ENCODE data around the gene DOK4.
"Not testable (repeated sequence)": the region's sequence is repeated elsewhere in the genome, so short reads cannot be mapped to it uniquely, and the experiment has no call there.

DOK4 gene

DNA sequence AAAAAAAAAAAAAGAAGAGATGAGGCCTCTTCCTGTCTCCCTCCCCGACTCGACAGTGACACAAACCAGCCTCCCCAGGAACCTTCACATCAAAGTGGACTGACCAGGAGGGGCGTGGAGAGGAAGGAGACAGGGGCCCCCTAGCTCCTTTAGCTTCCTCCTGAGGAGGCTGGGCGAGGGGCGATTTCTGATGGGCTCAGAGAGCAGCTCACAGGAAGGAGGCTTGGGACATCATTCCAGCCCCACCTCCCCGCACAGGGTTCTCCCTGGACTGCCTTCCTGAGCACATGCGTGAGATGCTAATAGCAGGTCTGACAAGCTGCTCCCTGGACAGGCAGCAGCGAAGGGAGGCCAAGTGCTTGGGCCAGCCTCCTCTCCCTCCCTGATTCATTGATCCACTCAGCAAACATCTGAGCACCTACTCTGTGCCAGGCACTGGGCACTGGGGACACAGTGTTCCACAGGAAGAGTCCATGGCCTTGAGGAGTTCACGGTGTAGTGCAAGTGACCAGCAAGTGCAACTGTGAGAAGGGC lies 14.4 kb upstream of the DOK4 start:
- DNase-seq = no peak

DNA sequence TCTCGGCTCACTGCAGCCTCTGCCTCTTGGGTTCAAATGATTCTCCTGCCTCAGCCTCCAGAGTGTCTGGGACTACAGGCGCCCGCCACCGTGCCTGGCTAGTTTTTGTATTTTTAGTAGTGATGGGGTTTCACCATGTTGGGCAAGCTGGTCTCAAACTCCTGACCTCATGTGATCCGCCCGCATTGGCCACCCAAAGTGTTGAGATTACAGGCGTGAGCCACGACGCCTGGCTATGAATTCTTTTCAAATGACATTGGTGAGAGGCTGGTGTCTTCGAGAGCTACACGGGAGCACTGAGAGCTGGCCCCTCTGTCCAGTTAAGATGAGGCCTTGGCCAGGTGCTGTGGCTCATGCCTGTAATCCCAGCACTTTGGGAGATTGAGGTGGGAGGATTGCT lies 13.6 kb upstream of the DOK4 start:
- DNase-seq = not testable (repeated sequence)

DNA sequence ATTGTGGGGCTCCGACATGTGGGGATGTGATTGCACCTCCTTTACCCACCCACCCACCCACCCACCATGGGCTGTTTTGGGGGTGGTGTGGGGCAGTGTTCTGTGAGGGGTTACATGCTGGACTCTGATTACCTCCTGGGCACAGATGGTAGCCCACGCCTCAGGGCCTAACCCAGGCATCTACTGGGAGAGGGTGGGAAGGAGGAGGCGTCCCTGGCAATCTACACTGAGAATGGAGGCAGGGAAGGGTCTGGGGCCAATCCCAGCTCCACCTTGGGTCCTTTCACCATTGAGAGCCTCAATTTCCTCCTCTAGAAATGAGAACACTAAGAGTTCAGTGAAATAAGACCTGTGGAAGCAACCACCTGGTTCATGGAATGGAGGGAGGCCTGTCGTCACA lies 11.7 kb upstream of the DOK4 start:
- no peak for DNase-seq

DNA sequence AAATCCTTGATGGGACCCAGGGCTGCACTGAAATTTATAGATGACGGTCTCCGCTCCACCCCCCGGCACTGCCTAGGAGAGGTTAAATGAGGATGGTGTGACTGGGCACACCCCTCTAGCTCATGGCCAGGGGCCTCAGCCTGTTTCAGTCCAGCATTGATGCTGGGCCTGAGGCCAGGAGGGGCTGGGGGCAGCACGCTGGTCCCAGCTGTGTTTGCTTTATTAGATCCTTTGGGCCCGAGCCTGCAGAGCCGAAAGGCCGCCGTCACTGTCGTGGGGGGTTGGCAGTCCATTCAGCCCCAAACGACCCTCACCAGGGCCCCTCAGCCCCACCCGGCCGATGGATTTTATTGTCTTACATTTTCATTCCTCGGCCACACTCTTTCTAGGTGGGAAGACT lies 10.8 kb upstream of the DOK4 start:
- DNase-seq = no peak

DNA sequence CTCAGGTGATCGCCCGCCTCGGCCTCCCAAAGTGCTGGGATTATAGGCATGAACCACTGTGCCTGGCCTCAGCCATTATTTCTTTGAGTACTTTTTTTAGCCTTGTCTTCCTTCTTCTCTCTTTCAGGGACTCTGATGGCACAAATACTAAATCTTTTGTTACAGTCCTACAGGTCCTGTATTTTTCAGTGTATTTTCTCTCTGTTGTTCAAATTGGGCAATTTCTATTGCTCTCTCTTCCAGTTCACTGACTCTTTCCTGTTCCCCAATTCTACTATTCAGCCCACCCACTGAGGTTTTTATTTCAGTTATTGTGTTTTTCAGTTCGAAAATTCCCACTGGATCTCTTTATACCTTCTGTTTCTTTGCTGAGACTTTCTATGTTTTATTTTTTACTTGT lies 7.5 kb upstream of the DOK4 start:
- no peak for DNase-seq

DNA sequence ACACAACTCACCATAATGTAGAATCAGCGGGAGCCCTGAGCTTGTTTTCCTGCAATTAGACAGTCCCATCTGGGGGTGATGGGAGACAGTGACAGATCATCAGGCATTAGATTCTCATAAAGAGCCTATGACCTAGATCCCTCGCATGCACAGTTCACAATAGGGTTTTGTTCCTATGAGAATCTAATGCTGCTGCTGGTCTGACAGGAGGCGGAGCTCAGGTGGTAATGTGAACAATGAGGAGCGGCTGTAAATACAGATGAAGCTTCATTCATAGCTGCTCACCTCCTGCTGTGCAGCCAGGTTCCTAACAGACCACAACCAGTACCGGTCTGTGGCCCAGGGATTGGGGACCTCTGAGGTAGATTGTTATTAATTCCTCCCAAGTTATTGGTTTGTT lies 2.9 kb upstream of the DOK4 start:
- DNase-seq = no peak

DNA sequence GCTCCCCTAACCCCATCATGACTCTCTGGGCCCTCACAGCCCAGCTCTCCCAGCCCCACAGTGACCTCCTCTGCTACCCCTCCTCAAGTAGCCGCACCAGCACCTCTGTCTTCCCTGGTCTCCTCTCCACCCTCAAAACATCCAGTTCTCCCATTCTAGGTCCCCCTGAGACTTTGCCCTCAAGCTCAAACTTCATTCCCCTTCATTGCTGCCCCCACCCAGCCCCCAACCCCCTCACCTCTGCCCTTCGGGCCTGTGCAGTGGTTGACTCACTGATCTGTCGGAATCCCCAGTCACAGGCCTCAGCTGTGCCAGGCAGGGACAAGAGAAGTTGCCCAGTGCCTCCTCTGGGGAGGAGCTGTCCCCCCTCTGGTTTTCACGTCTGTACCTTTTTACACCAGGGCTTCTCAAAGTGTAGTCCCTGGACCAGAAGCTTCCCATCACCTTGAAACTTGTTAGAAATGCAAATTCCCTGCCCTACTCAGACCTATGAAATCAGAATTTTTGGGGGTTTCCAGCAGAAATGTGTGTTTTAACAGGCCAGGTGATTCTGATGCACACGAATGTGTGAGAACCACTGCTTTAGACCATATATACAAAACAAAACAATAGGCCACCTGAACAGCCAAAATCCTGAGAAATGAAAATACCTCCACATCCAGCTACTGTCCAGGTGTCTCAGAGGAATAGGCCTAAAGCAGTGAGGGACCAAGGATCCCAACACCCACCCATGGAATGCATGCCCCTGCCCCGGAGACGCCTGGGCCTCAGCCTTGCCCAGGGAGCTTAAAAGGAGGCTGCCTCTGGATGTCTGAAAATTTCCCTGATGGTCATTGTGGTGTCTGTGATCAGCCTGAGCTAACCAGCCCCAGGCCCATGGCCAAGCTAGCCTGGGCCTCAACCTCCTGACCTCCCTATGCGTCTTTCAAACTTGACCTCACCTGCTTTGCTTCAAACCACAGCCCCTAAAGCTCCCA lies 853 bp upstream of the DOK4 start:
- no peak for DNase-seq

DNA sequence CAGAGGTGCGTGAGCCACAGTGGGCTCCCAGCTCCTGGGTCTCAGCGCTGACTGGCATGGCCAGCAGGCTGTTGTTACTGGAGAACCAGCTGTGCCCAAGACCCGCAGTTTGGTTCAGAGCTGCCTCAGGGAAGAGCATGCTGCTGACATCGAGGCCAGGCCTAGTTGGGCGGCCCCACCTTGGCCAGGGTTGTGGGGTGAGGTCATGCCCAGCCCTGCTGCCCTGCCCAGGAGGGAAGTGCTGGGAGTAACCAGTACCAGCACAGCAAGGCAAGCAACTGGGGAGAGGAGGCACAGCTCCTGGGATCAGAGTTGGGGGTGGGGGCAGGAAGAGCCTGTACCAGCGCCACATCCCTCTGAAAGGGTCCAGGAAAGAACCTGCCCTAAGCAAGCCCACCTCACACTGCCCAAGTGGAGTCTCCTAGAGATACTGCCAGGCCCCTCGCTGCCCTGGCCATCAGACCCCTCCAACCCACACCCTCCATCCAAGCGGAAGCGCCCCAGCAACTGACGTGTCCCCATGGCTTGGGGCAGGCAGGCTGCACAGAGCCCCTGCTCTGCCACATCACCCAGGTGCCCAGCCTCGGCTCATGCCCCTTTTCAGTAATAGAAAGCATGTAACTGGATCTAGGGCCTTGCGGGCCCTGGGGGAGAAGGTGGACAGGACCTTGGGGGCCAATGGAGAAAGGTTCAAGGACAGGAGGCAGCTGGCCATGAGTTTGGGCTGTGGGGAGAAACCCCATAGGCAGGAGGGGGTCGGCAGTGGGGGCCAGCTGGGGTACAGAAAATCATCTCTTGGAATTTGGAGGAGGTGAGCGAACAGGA lies 990 bp downstream of the DOK4 start:
- no peak for DNase-seq

DNA sequence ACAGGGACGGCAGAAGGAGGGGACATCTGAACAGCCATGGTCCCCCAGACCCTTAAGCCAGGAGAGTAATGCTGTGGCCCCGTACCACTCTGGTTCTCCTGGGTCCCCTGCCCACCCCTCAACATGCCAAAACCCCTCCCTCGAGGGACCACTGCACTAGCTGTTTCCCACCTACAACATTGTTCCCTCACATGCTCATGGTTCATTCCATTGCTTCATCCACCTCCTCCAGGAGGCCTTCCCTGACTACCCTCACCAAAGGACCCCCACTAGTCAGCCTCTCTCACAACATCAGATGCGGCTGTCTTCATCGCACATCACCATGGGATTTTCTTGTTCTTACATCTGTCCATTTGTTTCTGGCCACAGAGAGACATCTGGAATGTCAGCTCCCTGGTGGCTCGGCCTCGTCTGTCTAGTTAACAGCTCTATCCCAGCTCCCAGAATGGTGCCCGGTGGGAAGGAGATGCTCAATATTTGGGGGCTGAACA lies 1.7 kb downstream of the DOK4 start:
- no peak for DNase-seq

DNA sequence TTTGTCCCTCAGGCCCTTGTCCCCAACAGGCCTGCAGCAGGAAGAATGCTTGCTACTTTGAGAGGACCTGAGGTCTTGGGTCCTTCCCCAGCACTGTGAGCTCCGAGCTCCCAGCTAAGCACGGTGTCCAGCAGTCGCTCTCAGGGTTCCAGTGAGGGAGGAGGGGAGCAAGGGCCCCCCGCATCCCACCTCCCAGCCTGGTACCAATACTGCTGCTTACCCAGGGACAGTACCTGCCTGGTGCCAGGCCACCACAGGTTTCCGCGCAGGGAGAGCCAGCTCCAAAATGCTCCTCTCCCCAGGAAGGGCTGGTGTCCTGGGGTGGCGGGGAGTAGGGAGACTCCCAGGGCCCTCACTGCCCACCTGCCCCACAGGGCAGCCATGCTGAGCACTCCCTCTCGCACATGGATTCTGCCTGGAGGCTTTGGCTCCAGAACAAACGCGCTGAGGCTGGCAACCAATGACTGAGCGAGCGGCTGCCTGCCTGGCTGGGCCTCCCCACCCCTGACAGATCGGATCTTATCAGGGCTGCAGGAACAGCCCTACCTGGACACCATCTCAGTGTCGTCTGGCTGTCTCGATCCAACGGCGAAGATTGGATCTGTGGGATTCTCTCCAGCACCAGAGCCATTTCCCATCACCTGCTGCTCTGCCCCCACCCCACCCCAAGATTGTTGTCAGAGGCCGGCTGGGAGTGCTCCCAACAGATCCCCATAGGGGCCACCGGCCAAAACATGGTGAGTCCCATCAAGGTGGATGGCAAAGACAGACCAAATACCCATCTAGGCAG lies 2.4 kb downstream of the DOK4 start:
- no peak for DNase-seq

DNA sequence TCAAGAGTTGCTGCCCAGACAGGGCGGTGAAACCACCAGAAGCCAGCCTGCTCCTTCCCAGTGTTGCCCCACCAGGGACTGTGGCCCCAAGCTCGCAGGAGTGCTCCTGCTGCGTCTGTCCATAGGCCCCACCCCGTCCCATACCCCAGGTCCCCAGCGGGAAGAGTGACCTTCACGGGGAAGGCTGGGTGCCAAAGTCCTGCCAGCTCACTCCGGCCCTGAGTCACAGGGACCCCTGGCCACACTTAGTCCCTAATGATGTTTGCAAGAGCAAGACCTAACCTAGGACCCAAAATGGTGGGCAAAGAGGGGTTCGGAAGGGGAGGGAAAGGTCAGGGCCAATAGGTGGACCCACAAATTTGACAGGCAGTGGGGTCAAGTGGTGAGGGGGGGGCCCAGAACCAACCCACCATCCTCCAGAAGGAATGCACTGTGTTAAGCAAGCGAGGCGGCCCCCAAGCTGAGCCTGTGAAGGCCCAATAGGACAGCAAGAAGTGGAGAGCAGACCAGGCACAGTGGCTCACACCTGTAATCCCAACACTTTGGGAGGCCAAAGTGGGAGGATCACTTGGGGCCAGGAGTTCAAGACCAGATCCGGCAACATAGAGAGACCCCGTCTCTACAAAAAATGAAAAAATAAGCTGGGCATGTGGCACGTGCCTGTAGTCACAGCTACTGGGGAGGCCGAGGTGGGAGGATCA lies 3.3 kb downstream of the DOK4 start:
- DNase-seq = no peak

DNA sequence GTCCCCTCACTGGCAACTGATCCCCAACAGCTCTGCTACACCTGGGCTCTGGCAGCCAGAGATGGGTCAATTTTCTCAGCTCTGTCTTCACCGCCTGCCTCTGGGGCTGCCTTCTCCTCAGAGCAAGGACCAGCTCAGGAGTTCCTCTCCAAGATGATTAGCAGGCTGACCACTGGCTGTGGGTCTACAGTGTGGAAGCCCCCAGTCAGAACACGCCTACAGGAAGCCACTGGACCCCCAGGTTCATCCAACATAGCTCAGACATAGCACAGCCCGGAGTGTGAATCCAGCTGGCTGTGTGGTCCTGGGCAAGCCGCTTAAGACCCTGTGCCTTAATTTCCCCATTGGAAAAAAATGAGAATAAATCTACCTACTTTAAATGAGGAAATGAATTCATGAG lies 4.9 kb downstream of the DOK4 start:
- no peak for DNase-seq

DNA sequence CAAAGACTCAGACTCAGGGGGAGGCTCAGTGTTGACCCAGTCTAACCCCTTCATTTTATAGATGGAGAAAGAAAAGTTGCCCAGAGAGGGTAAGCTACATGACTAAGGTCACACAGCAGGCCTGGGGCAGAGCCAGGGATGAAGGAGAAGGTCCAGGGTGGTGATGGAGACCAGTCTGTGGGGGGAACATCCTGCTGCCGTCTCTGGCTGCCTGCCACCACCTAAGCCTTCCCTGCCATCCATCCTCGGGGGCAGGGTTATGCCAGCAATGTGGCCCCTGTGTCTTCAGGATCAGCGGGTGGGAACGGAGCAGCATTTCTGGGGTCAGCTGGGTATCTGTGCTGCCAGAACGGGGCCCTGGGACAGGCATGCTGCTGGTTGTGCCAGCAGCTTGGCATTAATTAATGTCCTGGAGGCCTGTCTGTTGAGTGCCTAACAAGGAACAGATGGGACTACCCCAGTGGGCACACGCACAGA lies 5.5 kb downstream of the DOK4 start:
- no peak for DNase-seq

DNA sequence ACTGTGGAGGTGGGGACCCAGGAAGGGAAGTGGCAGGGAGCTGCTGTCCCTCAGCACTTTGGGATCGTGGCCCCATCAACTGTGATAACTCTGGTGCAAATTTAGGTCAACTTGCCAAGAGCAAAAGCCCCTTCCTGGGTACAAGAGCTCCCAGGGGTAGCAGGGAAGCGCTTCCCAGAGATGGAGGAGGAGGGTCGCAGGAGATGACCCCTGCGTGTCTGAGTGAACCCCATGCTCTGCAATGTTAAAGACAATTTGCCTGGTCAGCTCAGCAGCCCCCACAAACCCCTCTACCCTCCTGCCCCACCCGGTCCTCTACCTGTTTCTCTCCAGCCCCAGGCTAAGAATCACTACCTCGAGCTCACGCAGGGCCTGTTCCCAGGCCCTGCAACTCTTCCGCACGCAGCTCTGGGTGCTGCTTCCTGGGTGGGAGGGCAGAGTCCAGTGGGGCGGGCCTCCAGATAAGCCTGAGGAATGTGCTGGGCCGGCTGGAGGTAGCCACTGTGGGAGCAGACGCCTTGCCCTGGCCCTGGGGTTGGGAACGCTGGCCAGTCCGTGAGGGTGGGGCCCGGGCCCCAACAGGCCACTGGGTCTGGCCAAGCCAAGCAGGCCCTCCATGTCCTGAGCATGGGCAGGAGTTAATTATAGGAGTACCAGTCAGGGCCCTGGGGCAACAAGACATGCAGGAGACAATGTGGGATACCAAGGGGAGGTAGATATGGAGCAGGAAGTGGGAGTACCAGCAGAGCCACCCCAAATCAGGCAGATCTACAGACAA lies 6.1 kb downstream of the DOK4 start:
- no peak for DNase-seq

DNA sequence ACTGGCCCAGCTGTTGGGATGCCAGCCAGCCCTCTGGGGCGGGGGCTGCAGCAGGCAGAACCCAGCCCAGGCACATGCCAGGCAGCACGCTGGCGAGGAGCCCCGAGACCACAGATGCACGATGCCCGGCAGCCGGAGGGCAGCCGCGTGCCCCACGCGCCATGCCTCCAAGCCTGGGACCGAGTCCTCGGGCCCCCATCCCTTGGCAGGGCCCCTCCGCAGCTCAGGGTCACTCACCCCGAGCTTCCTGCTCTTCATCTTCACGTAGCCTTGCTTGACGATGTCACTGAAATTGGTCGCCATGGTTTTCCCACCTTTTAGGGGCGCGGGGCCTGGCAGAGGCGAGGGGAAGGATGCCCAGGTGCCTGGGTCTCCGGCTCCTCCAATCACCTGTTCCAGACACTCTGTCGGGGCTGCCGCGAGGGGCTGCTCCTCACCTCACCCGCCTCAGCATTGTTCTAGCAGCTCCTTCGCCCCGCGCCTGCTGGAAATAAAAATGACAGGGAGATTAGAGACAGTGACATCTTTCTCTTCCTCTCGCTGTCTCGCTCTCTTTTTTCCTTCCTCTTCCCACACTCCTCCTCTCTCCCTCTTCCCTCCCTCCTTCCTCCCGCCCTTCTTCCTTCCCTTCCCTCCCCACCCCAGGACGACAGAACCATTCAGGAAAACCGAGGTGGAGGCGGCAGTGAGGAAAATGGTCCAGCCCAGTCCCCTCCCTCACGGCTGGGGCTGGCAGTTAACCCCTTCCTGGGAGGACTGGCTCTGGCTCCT lies 6.9 kb downstream of the DOK4 start:
- DNase-seq = no peak

DNA sequence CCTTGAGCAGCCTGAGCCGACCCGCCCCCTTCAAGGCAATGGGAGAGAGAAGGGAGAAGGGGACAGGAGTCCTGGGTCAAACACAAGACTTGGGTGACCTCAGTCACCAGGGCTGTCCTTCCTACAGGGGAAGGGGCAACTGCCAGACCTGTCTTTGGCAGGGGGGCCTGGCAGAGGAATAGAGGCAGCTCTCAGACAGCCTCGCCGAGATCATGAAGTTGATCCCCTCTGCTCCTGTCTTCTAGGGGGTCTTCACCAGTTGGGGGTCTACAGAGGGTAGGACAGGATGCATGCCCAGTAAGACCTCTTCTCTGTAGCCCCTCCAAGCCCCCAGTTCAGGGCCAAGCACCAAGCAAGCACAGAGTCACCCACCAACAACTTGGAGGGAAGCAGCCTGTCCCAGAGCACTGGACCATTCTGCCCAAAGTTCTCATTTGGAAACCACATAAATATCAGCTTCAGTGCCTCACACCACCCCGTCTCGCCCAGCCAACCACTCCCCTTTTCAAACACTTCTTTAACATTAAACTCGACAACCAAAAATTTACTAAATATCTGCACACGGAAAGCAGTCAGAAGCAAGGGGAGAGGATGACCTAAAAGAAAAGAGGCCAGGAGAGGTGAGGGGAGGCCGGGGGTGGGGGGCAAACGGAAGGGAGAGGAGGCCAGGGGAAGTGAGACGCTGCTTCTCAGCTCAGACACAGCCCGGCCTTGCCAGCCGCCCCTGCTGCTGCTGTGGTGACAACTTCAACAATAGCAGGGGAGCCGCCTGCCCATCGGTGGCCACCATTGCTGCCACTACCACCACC lies 7.7 kb downstream of the DOK4 start:
- no peak for DNase-seq

DNA sequence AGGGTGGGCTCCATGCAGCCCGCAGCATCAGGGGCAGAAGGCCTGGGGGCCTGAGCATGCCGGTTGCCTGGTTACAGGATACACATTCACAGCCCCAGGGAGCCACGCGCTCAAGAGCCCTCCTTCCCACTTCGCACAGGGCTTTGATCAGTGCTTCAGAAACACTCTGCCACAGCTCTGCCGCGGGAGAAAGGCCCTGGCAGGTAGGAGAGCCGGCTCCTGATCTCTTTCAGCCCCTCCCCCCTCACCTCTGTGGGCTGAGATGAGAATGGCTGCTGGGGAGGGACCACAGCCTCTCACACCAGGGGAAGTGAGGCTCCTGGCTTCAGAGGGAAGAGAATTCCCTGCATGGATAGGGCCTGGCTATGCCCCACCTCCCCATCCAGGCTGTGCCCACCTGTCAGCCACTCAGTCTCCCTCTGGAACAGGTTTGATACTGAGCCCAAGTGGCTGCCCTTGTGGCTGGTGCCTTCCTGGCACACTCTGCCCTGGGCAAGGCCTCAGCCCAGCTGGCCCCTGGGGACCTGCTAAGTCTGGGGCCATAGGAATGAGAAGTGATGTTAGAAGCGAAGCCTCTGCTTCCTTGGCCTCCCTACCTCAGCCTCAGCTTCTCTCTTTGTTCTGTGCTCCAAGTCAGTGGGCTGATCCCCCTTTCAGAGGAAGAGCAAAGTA lies 8.6 kb downstream of the DOK4 start:
- DNase-seq = no peak

DNA sequence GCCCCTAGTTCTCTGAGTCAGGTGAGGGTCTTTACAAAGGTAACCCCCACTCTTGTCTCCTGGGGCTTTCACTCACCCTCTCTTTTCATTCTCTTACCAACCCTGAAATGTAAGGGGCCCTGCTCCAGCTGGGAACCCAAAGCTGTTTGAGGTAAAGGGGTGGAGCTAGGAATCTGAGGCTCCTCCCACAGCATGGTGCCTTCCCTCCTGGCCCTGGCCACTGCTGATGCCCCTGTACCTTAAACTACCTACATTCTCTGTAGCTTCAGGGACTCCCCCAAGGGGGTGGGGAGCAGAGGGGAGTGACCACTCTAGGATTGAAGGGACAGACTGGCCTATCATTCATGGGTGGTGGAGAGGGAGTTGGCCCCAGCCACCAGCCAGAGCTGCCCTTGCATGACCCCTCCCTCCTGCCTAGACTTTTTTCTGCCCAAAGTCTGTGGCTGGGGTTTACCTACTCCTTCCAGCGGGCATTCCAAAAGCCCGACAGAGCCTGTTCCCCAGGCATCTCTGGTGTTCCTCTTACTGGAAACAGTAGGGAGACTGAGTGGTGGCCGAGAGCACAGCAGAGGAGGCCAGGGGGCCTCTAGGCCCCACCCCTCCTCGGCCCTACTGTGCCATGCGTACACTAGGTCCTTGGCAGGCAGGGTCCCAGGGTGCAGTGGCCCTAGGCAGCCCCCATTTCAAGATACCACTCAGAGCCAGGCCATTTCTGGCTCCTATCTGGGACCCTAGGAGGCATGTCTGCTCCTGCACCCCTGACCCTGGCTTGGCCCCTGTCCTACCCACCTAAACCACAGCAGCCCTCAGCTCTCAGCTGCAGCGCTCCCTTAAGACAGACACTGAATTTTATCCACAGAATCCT lies 9.5 kb downstream of the DOK4 start:
- no peak for DNase-seq

Data from CD4-positive, alpha-beta T cell treated with Interleukin-21 for 1 hour (primary cell).